CD8-positive, alpha-beta memory T cell (primary cell): ENCODE results near the gene CMBL. TPM values are rescaled to one million over a fixed set of nuclear protein-coding genes. Genes with fewer than 3 reads are reported as not detected.

ENCODE experiments used
- CTCF ChIA-PET: fragments of 350-600 bp; sonication (Branson Sonifier 250); formaldehyde crosslinking; loops from one replicate; lab custom pipeline; 2021; ENCODE audit warnings: antibody characterized with exemption; lab: Charles Lee
- POLR2A ChIA-PET: fragments of 350-600 bp; sonication (Branson Sonifier 250); formaldehyde crosslinking; loops from one replicate; lab custom pipeline; 2021; ENCODE audit warnings: antibody characterized with exemption; lab: Charles Lee
- DNase-seq, 5 donors: peaks; one replicate each; pipeline versions ENCODE4 v3.0.0 to v3.0.0-alpha.2; 2020 to 2022; ENCODE audit warnings: mixed read lengths in 1 of 5
- H3K27ac ChIP-seq: one replicate; pipeline ENCODE4 v1.7.0; 2013; ENCODE audit warnings: low read depth, mild to moderate bottlenecking, low read length, moderate library complexity
- H3K27me3 ChIP-seq: 2 replicates; pipeline ENCODE4 v1.7.0; 2013; ENCODE audit warnings: low read length, mild to moderate bottlenecking; ENCODE audit not compliant: insufficient read depth, poor library complexity, severe bottlenecking
- H3K36me3 ChIP-seq: 2 replicates; pipeline ENCODE4 v1.7.0; 2013; ENCODE audit warnings: mild to moderate bottlenecking, low read length, moderate library complexity; ENCODE audit not compliant: insufficient read depth
- H3K4me1 ChIP-seq: 2 replicates; pipeline ENCODE4 v1.7.0; 2013; ENCODE audit warnings: mild to moderate bottlenecking, low read length, moderate library complexity; ENCODE audit not compliant: insufficient read depth
- H3K4me3 ChIP-seq: 2 replicates; pipeline ENCODE4 v1.7.0; 2013; ENCODE audit warnings: mild to moderate bottlenecking, low read length
- H3K9me3 ChIP-seq: 2 replicates; pipeline ENCODE4 v1.7.0; 2013; ENCODE audit warnings: mild to moderate bottlenecking, low read length
- H3K27ac Mint-ChIP-seq, 8 donors: one replicate each; pipeline ENCODE4 v1.8.0; 2020 to 2021; ENCODE audit warnings: mixed read lengths in 8 of 8, mild to moderate bottlenecking in 6 of 8, inconsistent platforms in 3 of 8, moderate library complexity in 3 of 8
- H3K27me3 Mint-ChIP-seq, 2 donors: one replicate each; pipeline ENCODE4 v1.8.0; 2020 to 2021; ENCODE audit warnings: mixed read lengths in 2 of 2, mild to moderate bottlenecking in 1 of 2, moderate library complexity in 1 of 2
- H3K36me3 Mint-ChIP-seq, 3 donors: one replicate each; pipeline ENCODE4 v1.8.0; 2020 to 2021; ENCODE audit warnings: mixed read lengths in 3 of 3, inconsistent platforms in 1 of 3, mild to moderate bottlenecking in 1 of 3
- H3K4me1 Mint-ChIP-seq, 3 donors: one replicate each; pipeline ENCODE4 v1.8.0; 2020 to 2021; ENCODE audit warnings: mixed read lengths in 3 of 3, inconsistent platforms in 1 of 3, mild to moderate bottlenecking in 1 of 3
- H3K4me3 Mint-ChIP-seq, 7 donors: one replicate each; pipeline ENCODE4 v1.8.0; 2020 to 2021; ENCODE audit warnings: mixed read lengths in 7 of 7, mild to moderate bottlenecking in 6 of 7, moderate library complexity in 4 of 7, inconsistent platforms in 2 of 7
- H3K9me3 Mint-ChIP-seq, 5 donors: one replicate each; pipeline ENCODE4 v1.8.0; 2020 to 2022; ENCODE audit warnings: mixed read lengths in 5 of 5, mild to moderate bottlenecking in 3 of 5, moderate library complexity in 2 of 5, inconsistent platforms in 1 of 5
- polyA plus RNA-seq: library from polyadenylated mRNA; unstranded; fragments of 300-500 nt; fragmentation: Illumina TruSeq; gene quantifications from one replicate; pipeline ENCODE4 v1.2.3, GENCODE V29; 2021
- total RNA-seq, 2 experiments: library from RNA; stranded (reverse); gene quantifications; one replicate each; pipeline ENCODE4 v1.2.3, GENCODE V29; 2021

CMBL gene
- total and polyA plus RNA-seq, 3 experiments from 2014 or later = 0.97 to 3.8 (median 3.7) TPM

GRCh38 chr5:10329820-10330481 is 22.2 kb upstream of the CMBL start:
- no peak for DNase-seq
- CTCF ChIA-PET = no interaction called here
- Histone ChIP-seq H3K4me3 (no peak overlapping the region), H3K9me3 (no peaks in the 10 kb centered on the region), H3K27ac (no peak overlapping the region), H3K4me1 (no peaks in the 10 kb centered on the region), H3K27me3 (peaks cover 9% of the 10 kb centered on the region), H3K36me3 (no peaks in the 10 kb centered on the region)
- Mint-ChIP-seq H3K9me3 (no peaks in the 10 kb centered on the region), H3K27me3 (peaks cover 32 to 36% of the 10 kb centered on the region in 2 donors), H3K27ac (no peak overlapping the region), H3K4me1 (peaks cover 5 to 6% (median 6%) of the 10 kb centered on the region in 3 donors), H3K4me3 (no peak overlapping the region), H3K36me3 (no peaks in the 10 kb centered on the region)
- POLR2A ChIA-PET = no interaction called here

GRCh38 chr5:10329446-10329819 is 21.7 kb upstream of the CMBL start:
- H3K9me3 ChIP-seq = no peaks in the 10 kb centered on the region
- H3K4me1 ChIP-seq = no peaks in the 10 kb centered on the region
- Mint-ChIP-seq H3K9me3 (no peaks in the 10 kb centered on the region), H3K27me3 (peaks cover 27 to 32% of the 10 kb centered on the region in 2 donors), H3K4me3 (no peak overlapping the region), H3K4me1 (peaks cover 5 to 6% (median 6%) of the 10 kb centered on the region in 3 donors), H3K27ac (no peak overlapping the region), H3K36me3 (no peaks in the 10 kb centered on the region)
- H3K4me3 ChIP-seq = no peak overlapping the region
- no peak for DNase-seq
- ChIA-PET POLR2A (no interaction called here), CTCF (no interaction called here)
- no peak overlapping the region for H3K27ac ChIP-seq
- peaks cover 8% of the 10 kb centered on the region for H3K27me3 ChIP-seq
- H3K36me3 ChIP-seq = no peaks in the 10 kb centered on the region

GRCh38 chr5:10328323-10328722 is 20.6 kb upstream of the CMBL start:
- no peaks in the 10 kb centered on the region for H3K36me3 ChIP-seq
- no peaks in the 10 kb centered on the region for H3K27me3 ChIP-seq
- no peak for DNase-seq
- CTCF ChIA-PET = interaction anchor here (1.0 kb wide), 1 partner anchor 17 kb away, joined by 3 read pairs; no protein-coding TSS in a partner anchor
- Mint-ChIP-seq H3K4me3 (no peak overlapping the region), H3K27me3 (peaks cover 21 to 27% of the 10 kb centered on the region in 2 donors), H3K27ac (no peak overlapping the region), H3K4me1 (peaks cover 1 to 4% (median 3%) of the 10 kb centered on the region in 3 donors), H3K36me3 (no peaks in the 10 kb centered on the region), H3K9me3 (no peaks in the 10 kb centered on the region)
- no peaks in the 10 kb centered on the region for H3K9me3 ChIP-seq
- no peak overlapping the region for H3K4me3 ChIP-seq
- H3K4me1 ChIP-seq = no peaks in the 10 kb centered on the region
- POLR2A ChIA-PET = no interaction called here
- no peak overlapping the region for H3K27ac ChIP-seq

GRCh38 chr5:10324518-10325370 is 17.0 kb upstream of the CMBL start:
- H3K27me3 Mint-ChIP-seq = peaks cover 3 to 4% of the 10 kb centered on the region in 2 donors
- CTCF ChIA-PET = no interaction called here
- no peak overlapping the region for H3K27ac ChIP-seq
- no peaks in the 10 kb centered on the region for H3K9me3 ChIP-seq
- no peak overlapping the region for H3K4me3 ChIP-seq
- POLR2A ChIA-PET = no interaction called here
- H3K4me3 Mint-ChIP-seq = no peak overlapping the region
- H3K36me3 Mint-ChIP-seq = no peaks in the 10 kb centered on the region
- no peaks in the 10 kb centered on the region for H3K4me1 ChIP-seq
- no peak overlapping the region for H3K27ac Mint-ChIP-seq
- no peaks in the 10 kb centered on the region for H3K4me1 Mint-ChIP-seq
- no peaks in the 10 kb centered on the region for H3K9me3 Mint-ChIP-seq
- H3K36me3 ChIP-seq = no peaks in the 10 kb centered on the region
- H3K27me3 ChIP-seq = no peaks in the 10 kb centered on the region
- DNase-seq = no peak

GRCh38 chr5:10323588-10324488 is 16.1 kb upstream of the CMBL start:
- CTCF ChIA-PET = no interaction called here

GRCh38 chr5:10321882-10322281 is 14.2 kb upstream of the CMBL start:
- Mint-ChIP-seq H3K27me3 (peaks cover 3 to 15% of the 10 kb centered on the region in 2 donors), H3K4me1 (no peaks in the 10 kb centered on the region), H3K4me3 (no peak overlapping the region), H3K27ac (no peak overlapping the region), H3K36me3 (no peaks in the 10 kb centered on the region), H3K9me3 (peaks cover 0 to 3% (median 0%) of the 10 kb centered on the region in 5 donors)
- CTCF ChIA-PET = no interaction called here
- Histone ChIP-seq H3K4me3 (no peak overlapping the region), H3K27me3 (no peaks in the 10 kb centered on the region), H3K36me3 (no peaks in the 10 kb centered on the region), H3K27ac (no peak overlapping the region), H3K4me1 (no peaks in the 10 kb centered on the region), H3K9me3 (no peaks in the 10 kb centered on the region)
- POLR2A ChIA-PET = no interaction called here
- DNase-seq = no peak

More at GRCh38 chr5:10323588-10324488, 16.1 kb upstream of the CMBL start:
- no peaks in the 10 kb centered on the region for H3K4me1 ChIP-seq
- H3K4me3 ChIP-seq = no peak overlapping the region
- H3K36me3 ChIP-seq = no peaks in the 10 kb centered on the region
- POLR2A ChIA-PET = no interaction called here
- Mint-ChIP-seq H3K36me3 (no peaks in the 10 kb centered on the region), H3K27me3 (peaks cover 3 to 11% of the 10 kb centered on the region in 2 donors), H3K9me3 (no peaks in the 10 kb centered on the region), H3K27ac (no peak overlapping the region), H3K4me3 (no peak overlapping the region), H3K4me1 (no peaks in the 10 kb centered on the region)
- no peak for DNase-seq
- H3K27ac ChIP-seq = no peak overlapping the region
- no peaks in the 10 kb centered on the region for H3K9me3 ChIP-seq
- no peaks in the 10 kb centered on the region for H3K27me3 ChIP-seq

- ChIA-PET POLR2A (no interaction called here), CTCF (no interaction called here)
- no peak overlapping the region for H3K27ac ChIP-seq
- no peaks in the 10 kb centered on the region for H3K36me3 Mint-ChIP-seq
- peaks cover 8 to 15% of the 10 kb centered on the region in 2 donors for H3K27me3 Mint-ChIP-seq
- no peaks in the 10 kb centered on the region for H3K4me1 ChIP-seq
- no peaks in the 10 kb centered on the region for H3K27me3 ChIP-seq
- peaks cover 0 to 3% (median 0%) of the 10 kb centered on the region in 5 donors for H3K9me3 Mint-ChIP-seq
- H3K4me3 Mint-ChIP-seq = no peak overlapping the region
- no peaks in the 10 kb centered on the region for H3K4me1 Mint-ChIP-seq
- H3K9me3 ChIP-seq = no peaks in the 10 kb centered on the region
- no peaks in the 10 kb centered on the region for H3K36me3 ChIP-seq
- no peak for DNase-seq
- H3K27ac Mint-ChIP-seq = peak overlapping the region in 2 of 8 donors; percentile 38 to 62
- H3K4me3 ChIP-seq = no peak overlapping the region
Observed at GRCh38 chr5:10320793-10321192, 13.1 kb upstream of the CMBL start.
